Ovary (tissue), 1 donor: ENCODE measurements around the gene MAPK13.

Experiments used
- EP300 ChIP-seq: sonication (generic); formaldehyde crosslinking; IDR thresholded peaks from one replicate; pipeline ENCODE4 v1.6.1; 2017; ENCODE audit warnings: antibody characterized with exemption
- POLR2A ChIP-seq: fragments of 450-650 bp; IDR thresholded peaks from one replicate; pipeline ENCODE4 v1.6.1; 2017; ENCODE audit warnings: antibody characterized with exemption, mild to moderate bottlenecking, moderate library complexity

- TF ChIP-seq EP300 (no peak), POLR2A (no peak)
Observed at GRCh38 chr6:36141961-36142360, 11.6 kb downstream of the MAPK13 start.
